Left cardiac atrium (tissue), 4 donors: ENCODE measurements around the gene FRMD4A. TPM values are rescaled to one million over a fixed set of nuclear protein-coding genes. Genes with fewer than 3 reads are reported as not detected.

ENCODE experiments used
- ATAC-seq, 2 donors: fragments of 200-7000 bp; cut with Tn5 transposase; one replicate each; pipeline ENCODE4 v1.9.1; 2020; ENCODE audit warnings: mild to moderate bottlenecking in 2 of 2, moderate library complexity in 2 of 2
- DNase-seq: peaks from one replicate; pipeline ENCODE4 v3.0.0-alpha.2; 2020
- intact Hi-C, 2 donors: fragments of 100-400 bp; cut with DNase I; formaldehyde crosslinking; loops; one replicate each; pipeline versions ENCODE4 v1.14.1 to v1.15.1; 2022 to 2023
- total RNA-seq, 2 donors: library from RNA; stranded (reverse); fragmentation: NEBNext Ultra II Directional; extraction: Animal tissue kit (Norgen Biotek cat#: 25700); gene quantifications; one replicate each; pipeline ENCODE4 v1.2.1, GENCODE V29; 2021
- donor health status: DM: no; HTN: yes; CAD: no.
- donor health status: DM: no; HTN: yes; CAD: no; lungs with severe emphysema.
- donor health status: DM: yes; HTN: yes; CAD: no.
- donor health status: Dilated cardiomyopathy.

The FRMD4A gene
- total RNA-seq, 2 donors from 2014 or later: 39.0 to 44.2 TPM

GRCh38 chr10:13665516-13666262 is 665.0 kb downstream of the FRMD4A start:
- DNase-seq (no peak), ATAC-seq (no peak)
- intact Hi-C loops: no loop called here

DNA sequence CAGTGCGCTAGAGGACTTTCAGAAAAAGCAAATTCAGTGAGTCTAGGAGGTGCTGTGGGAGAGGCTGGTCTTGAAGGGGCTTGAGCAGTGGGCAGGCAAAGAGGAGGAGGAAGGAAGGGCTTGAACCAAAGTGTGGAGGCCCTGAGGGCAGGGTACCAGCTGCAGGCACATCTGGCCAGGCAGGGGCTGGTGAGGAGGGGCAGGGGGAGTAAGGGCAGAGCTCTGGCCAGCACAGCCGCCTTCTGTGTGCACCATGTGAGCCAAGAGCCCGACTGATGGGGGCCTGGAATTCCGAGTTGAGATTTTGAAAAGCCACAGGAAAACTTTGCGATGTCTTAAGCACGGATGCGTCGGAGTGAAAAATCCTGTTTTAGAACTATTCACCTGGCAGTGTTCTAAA is 669.5 kb downstream of the FRMD4A start:
- no peak for DNase-seq
- ATAC-seq: no peak
- intact Hi-C loops: loop anchor here (5.0 kb wide), 2 partner anchors 56 to 116 kb away; no protein-coding TSS in a partner anchor

DNA sequence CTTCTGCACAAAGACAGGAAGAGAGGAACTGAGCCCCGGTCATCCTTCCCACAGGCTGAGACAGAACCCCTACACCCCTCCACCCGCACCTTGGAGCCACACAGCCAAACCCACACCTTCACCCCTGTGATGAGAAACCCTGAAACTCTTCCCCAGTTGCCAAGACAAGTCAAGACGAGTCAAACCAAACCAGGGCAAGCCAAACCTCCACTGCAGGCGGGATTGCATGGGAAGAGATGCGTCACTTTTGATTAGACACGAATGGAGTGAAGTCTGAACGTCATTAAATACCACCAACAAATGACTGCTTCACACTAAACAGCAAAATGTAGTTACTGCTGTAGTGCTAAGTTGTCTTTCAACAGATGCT is 670.2 kb downstream of the FRMD4A start:
- DNase-seq: no peak
- peak in 1 of 2 donors; percentile 5 for ATAC-seq
- intact Hi-C loops: loop anchor here (1.0 to 5.0 kb wide), 3 partner anchors 57 to 118 kb away; no protein-coding TSS in a partner anchor

DNA sequence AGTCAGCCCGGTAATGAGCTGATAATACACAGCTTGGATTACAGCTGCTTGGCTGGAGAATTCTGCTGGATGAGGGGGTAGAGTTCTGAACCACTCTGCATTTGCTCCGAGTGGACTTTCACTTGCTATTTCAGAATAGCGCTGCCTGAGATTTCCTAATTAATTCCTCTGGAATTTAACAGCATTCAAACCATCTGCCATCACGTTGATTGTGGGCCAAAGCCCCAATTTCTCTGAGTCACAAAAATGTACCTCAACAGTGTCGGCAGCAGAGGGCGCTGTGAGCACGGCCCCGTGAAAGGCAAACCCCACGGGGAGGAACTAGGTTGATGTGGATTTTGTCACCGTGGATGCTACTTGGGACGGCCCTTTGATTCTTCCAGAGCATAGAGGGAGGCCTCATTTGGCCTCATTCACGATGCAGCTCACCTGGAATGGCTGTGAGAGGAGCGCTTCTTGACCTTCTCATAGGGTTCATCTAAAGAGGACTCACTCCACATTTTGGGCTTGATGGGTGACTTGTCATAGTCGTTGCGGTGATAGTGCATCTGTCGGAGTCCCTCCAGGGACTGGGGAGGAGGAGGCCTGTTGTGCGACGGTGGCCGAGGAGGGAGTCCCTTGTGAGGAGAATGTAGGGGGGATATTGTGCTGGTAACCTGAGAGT is 670.7 kb downstream of the FRMD4A start:
- intact Hi-C loops: loop anchor here (1.0 to 5.0 kb wide), 3 partner anchors 57 to 118 kb away; no protein-coding TSS in a partner anchor
- DNase-seq (peak; percentile 75), ATAC-seq (peak; percentile 72)

DNA sequence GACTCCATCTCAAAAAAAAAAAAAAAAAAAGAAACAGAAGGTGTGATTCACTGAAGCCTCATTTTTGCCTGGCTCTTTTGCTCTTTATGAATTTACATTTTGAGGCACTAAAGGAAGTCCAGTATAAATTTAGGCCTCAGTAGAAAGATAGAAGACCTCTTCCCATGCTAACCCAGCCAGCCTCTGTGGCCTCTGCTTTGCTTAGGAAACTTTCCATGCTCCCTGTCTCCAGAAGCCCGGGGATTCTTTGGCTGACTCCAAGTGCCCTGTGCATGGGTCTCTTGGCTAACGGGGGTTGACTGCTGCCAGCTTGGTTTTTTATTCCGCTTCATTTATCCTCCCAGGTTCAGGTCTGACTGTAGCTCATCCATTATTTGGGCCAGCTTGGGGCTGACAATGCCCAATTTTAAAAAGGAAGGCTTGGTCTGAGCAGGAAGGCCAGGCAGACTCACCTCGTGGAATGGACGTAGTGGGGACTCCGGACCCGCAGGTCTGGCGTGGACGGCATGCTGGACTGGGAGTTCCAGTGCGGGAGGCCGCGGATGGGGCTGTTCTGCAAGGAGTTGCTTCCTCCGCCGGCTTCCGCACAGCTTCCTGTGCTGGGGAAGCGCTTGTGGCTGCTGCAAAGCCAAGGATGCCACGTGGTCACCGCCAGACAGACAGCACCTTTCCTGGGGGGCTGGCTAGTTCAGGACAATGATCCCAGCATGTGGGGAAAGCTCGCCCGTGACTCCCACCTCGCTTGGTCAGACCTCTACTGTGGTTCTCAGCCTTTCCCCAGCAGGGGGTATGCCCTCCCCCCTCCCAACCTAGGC is 671.6 kb downstream of the FRMD4A start:
- ATAC-seq (peak; percentile 37 to 49), DNase-seq (peak; percentile 66)
- intact Hi-C loops: no loop called here

GRCh38 chr10:13658264-13658663 is 672.5 kb downstream of the FRMD4A start:
- ATAC-seq: no peak
- DNase-seq: no peak
- intact Hi-C loops: no loop called here

- ATAC-seq (no peak), DNase-seq (no peak)
- intact Hi-C loops: no loop called here
Measured at GRCh38 chr10:13657101-13657680, 673.5 kb downstream of the FRMD4A start.

DNA sequence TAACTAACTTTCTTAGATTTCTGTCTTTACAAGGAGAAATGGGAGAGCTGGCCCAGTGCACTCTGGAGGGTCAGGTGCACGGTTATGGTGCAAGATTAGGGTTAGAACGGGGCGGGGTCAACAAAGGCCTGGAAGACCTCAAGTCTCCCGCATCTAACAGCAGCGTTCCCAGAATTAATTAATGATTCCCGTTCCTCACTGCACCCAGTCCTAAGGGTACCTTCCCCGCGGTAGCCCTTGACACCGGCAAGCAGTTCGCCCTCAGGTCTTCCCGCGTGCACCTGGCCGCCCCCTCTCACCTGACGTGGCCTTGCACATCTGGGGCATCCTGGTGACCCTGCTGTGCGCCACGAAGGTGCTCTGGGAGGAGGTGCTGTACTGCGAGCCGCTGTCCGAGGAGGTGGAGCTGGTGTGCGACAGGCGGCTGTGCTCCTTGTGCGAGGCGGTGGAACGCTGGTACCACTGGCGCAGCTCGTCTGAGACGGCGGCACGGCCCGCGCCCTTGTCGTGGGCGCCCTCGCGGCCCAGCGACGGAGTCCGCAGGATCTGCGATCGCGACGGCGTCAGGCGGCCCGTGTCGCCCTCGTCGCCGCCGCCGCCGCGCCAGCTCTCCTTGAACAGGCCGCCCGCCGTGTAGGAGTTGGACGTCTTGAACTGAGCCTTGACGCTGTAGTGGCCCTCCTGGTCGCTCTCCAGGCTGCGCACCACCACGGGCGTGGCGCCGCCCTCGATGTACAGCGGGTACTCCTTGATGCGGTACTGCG is 674.2 kb downstream of the FRMD4A start:
- ATAC-seq (no peak), DNase-seq (no peak)
- intact Hi-C loops: no loop called here

DNA sequence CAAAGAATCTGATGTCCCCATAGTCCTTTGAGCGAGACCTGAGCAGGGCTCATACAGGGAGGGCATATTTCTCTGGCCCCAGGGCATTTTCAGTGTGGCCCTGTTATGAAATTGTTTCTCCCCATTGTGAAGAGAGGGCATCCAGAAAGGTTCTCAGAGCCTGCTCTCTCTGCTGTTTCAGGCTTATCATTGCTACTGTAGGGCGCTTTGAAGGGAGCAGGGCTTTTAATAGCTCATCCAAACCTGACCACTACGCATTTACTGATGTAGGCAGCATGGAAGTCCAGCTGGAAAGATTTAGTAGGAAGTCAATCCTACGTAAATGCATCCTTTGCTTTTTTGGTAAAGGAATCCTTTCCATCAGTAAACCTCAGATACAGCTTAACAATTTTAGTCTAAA is 675.9 kb downstream of the FRMD4A start:
- ATAC-seq: no peak
- intact Hi-C loops: no loop called here
- no peak for DNase-seq

DNA sequence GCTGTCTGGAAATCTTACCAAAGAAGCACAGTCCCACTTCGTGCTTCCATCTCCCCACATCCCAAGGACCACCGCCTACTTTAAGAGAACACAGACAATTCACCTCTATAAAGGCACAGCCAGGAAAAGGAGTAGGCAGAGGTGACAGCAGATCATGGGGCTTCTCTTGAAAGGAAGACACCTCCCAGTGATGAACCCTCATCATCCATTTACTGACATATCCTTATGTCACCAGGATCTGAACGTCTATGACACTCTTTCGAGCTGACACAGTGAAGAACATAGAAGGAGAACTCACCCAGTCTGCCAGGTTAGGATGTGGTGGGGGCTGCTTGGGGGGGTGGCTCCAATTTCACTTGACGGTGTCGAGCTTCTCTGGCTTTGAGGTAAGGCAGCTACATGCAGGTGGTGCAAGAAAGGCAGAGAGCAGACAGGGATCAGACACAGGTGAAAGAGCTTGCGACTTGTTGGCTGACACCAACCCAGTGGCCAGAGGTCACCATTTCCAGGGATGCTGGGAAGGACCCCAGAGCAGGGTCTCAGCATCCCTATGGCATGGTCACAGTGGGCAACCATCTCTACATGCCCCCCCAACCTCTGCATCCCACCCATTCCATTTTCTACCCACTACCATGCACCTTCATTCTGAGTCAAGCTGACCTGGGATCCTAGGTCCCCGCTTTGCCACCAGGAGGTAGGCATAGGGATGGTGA is 676.5 kb downstream of the FRMD4A start:
- no peak for DNase-seq
- ATAC-seq: no peak
- intact Hi-C loops: no loop called here

DNA sequence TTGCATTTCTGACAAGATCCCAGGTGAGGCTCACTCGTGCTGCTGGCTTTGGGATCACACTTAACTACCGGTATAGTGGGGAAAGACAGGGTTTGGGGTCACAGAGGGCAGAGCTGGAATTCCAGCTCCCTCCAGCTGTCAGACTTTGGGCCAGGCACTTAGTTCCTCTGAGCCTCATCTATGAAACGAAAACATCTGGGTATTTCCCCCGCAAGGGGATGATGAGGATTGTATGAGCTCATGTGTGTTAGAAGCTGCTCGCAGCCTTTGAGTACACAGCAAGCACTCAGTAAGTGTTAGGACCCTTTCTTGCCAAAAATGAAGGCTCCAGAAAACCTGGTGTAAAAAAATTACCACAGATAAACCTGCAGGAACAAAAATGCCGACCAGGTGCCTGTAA is 677.9 kb downstream of the FRMD4A start:
- intact Hi-C loops: no loop called here
- no peak for ATAC-seq
- no peak for DNase-seq

GRCh38 chr10:13651969-13652720 is 678.6 kb downstream of the FRMD4A start:
- no peak for ATAC-seq
- intact Hi-C loops: no loop called here
- DNase-seq: no peak

GRCh38 chr10:13650961-13651360 is 679.8 kb downstream of the FRMD4A start:
- intact Hi-C loops: no loop called here
- ATAC-seq (no peak), DNase-seq (no peak)

- intact Hi-C loops: no loop called here
- ATAC-seq: no peak
- DNase-seq: no peak
Measured at GRCh38 chr10:13649844-13650520, 680.7 kb downstream of the FRMD4A start.

DNA sequence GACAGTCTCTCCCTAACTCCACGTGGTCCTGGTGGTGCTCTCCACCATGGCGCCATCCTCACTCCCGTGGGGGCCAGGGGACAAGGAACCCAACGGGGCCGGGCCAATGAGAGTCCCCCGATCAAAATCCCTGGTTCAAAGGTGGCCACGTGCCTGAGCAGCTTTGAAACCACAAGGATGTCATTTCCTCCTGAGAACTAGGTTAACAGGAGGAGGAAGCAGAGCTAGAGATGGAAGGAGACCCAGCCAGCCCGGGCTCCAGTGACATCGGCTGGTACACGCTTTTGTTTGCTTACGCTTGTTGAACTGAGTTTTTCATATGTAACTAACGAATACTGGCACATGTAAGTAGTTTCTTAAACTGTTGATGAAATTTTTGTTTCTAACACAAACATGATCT is 682.3 kb downstream of the FRMD4A start:
- ATAC-seq (no peak), DNase-seq (no peak)
- intact Hi-C loops: no loop called here

GRCh38 chr10:13644866-13645265 is 685.9 kb downstream of the FRMD4A start:
- no peak for DNase-seq
- no peak for ATAC-seq
- intact Hi-C loops: no loop called here

DNA sequence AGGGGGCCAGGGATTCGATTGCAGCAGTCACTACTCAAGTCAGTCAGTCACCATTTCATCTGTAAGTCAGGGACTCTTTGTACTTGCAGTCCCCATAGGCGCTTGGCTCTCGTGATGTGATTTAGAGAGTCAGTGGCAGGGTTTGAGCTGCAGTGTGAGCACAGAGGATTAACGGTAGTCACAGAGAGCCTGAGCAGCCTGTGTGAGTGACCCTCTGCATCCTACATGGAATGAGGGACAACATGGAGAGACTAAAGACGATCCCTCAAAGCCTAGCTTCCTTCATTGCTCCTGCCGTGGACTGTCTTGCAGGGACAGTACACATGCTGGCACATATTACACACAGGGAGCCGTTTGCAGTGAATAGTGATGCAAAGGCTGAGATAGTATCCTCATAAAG is 687.7 kb downstream of the FRMD4A start:
- ATAC-seq (no peak), DNase-seq (no peak)
- intact Hi-C loops: no loop called here
